K562 (cell line): ENCODE results near the gene LDLRAD3. TPM values are rescaled to one million over a fixed set of nuclear protein-coding genes. Genes with fewer than 3 reads are reported as not detected.

Source experiments
- ATAC-seq: fragments of 200-7000 bp; cut with Tn5 transposase; 3 replicates; pipeline ENCODE4 v1.9.1; 2020; ENCODE audit warnings: moderate library complexity
- BruUV-seq: library from RNA; stranded (reverse); fragments of 400-500 nt; replicated peaks from 2 replicates; lab custom pipeline; 2021; lab: Mats Ljungman, UMichigan
- CTCF ChIA-PET: fragments of 300-600 bp; formaldehyde crosslinking; extraction: SDS; loops from one replicate; lab custom pipeline; 2021; ENCODE audit warnings: low intra/inter-chr PET ratio; lab: Yijun Ruan, JAX
- POLR2A ChIA-PET: fragments of 300-600, 350-650 bp; sonication (Branson Sonifier 250); formaldehyde crosslinking; extraction: SDS; loops from one replicate; lab custom pipeline; 2021; ENCODE audit warnings: antibody characterized with exemption, inconsistent platforms; lab: Yijun Ruan, JAX
- DNase-seq, 4 experiments: peaks; one replicate each; pipeline versions ENCODE4 v3.0.0 to v3.0.0-alpha.2; 2011 to 2018; ENCODE audit warnings: low spot score in 3 of 4, mixed read lengths in 3 of 4; ENCODE audit errors: extremely low read depth in 1 of 4
- FAIRE-seq: peaks from 2 replicates; lab custom pipeline; 2011; peaks lifted over from hg19 to GRCh38; lab: Jason Lieb, UNC
- H2AFZ ChIP-seq: 2 replicates; pipeline ENCODE4 v1.6.0; 2011; ENCODE audit warnings: low read depth, low read length, control low read depth, inconsistent platforms
- H3K27ac ChIP-seq: fragments of 200-600 bp; 3 replicates; pipeline ENCODE4 v1.8.0; 2011; ENCODE audit warnings: low read depth, mild to moderate bottlenecking, control low read depth, inconsistent platforms, low read length, moderate library complexity, mixed read lengths; ENCODE audit errors: extremely low read depth
- H3K27me3 ChIP-seq, 2 experiments: fragments of 300-600 bp in 1 of 2; 2 replicates in 1 of 2; 3 replicates in 1 of 2; pipeline versions ENCODE4 v1.6.0 to v1.8.0; 2011; ENCODE audit warnings: inconsistent platforms in 2 of 2, low read length in 2 of 2, mild to moderate bottlenecking in 1 of 2, mixed read lengths in 1 of 2, moderate library complexity in 1 of 2; ENCODE audit not compliant: control insufficient read depth in 2 of 2, insufficient read depth in 2 of 2
- H3K36me3 ChIP-seq: fragments of 300-600 bp; 3 replicates; pipeline ENCODE4 v1.8.0; 2011; ENCODE audit warnings: mild to moderate bottlenecking, low read length, inconsistent platforms; ENCODE audit not compliant: control insufficient read depth, insufficient read depth
- H3K4me1 ChIP-seq, 2 experiments: fragments of 200-600 bp in 1 of 2; replicated peaks in 1 of 2; 2 replicates in 1 of 2; 3 replicates in 1 of 2; pipeline versions ENCODE4 v1.5.1 to v1.8.0; 2011; ENCODE audit warnings: inconsistent platforms in 2 of 2, low read length in 2 of 2, mild to moderate bottlenecking in 1 of 2, mixed read lengths in 1 of 2, moderate library complexity in 1 of 2; ENCODE audit not compliant: control insufficient read depth in 2 of 2, insufficient read depth in 2 of 2
- H3K4me2 ChIP-seq: 2 replicates; pipeline ENCODE4 v1.6.1; 2011; ENCODE audit warnings: low read length, control low read depth, inconsistent platforms, mixed read lengths; ENCODE audit not compliant: insufficient read depth
- H3K4me3 ChIP-seq: fragments of 200-600 bp; sonication (generic), shearing (Covaris generic); 2 replicates; pipeline ENCODE4 v1.5.1; 2016; ENCODE audit warnings: control low read depth, inconsistent platforms
- H3K79me2 ChIP-seq: fragments of 200-600 bp; 3 replicates; pipeline ENCODE4 v1.8.0; 2011; ENCODE audit warnings: low read length, inconsistent platforms; ENCODE audit not compliant: control insufficient read depth, insufficient read depth
- H3K9ac ChIP-seq, 2 experiments: 2 replicates each; pipeline versions ENCODE4 v1.6.0 to v1.6.1; 2011; ENCODE audit warnings: low read depth in 2 of 2, low read length in 2 of 2, control low read depth in 1 of 2, inconsistent platforms in 1 of 2, mild to moderate bottlenecking in 1 of 2, mixed read lengths in 1 of 2; ENCODE audit not compliant: insufficient read depth in 1 of 2
- H3K9me1 ChIP-seq: one replicate; pipeline ENCODE4 v1.6.0; 2011; ENCODE audit warnings: inconsistent platforms, mild to moderate bottlenecking, low read length, moderate library complexity; ENCODE audit not compliant: control insufficient read depth, insufficient read depth
- H3K9me3 ChIP-seq: replicated peaks from 2 replicates; pipeline ENCODE4 v1.5.1; 2011; ENCODE audit warnings: low read depth, low read length, inconsistent platforms; ENCODE audit not compliant: control insufficient read depth, insufficient read depth
- H4K20me1 ChIP-seq: replicated peaks from 2 replicates; pipeline ENCODE4 v1.6.1; 2011; ENCODE audit warnings: low read length, inconsistent platforms, mixed read lengths; ENCODE audit not compliant: control insufficient read depth, insufficient read depth
- ASH1L ChIP-seq: fragments of 450-650 bp; IDR thresholded peaks from 2 replicates; pipeline ENCODE4 v1.6.1; 2018; ENCODE audit warnings: borderline replicate concordance, mild to moderate bottlenecking, low read depth; ENCODE audit not compliant: partially characterized antibody
- CBFA2T2 ChIP-seq: fragments of 450-650 bp; conservative IDR thresholded peaks from 2 replicates; pipeline ENCODE4 v1.6.1; 2017; ENCODE audit warnings: mild to moderate bottlenecking
- COPS2 ChIP-seq: fragments of 450-650 bp; conservative IDR thresholded peaks from 2 replicates; pipeline ENCODE4 v1.6.1; 2016; ENCODE audit warnings: mild to moderate bottlenecking, moderate library complexity
- ELF2 ChIP-seq: fragments of 250-450 bp; sonication (Bioruptor Pico); IDR thresholded peaks from 2 replicates; pipeline ENCODE4 v1.5.0; 2021; ENCODE audit warnings: mild to moderate bottlenecking
- JUND ChIP-seq, 2 experiments: IDR thresholded peaks; 2 replicates in 1 of 2; 3 replicates in 1 of 2; pipeline ENCODE4 v1.6.1; 2011; ENCODE audit warnings: borderline replicate concordance in 2 of 2, low read depth in 2 of 2, low read length in 2 of 2, improper control_type of control experiment in 1 of 2, missing biosample characterization in 1 of 2, missing genetic modification characterization in 1 of 2, missing genetic modification reagents in 1 of 2
- PCBP2 ChIP-seq: fragments of 200-400 bp; formaldehyde crosslinking; IDR thresholded peaks from 2 replicates; pipeline ENCODE4 v1.6.1; 2018; ENCODE audit warnings: low read length, low read depth, mild to moderate bottlenecking, moderate library complexity; ENCODE audit not compliant: poor library complexity, severe bottlenecking
- RBM17 ChIP-seq: fragments of 200-400 bp; formaldehyde crosslinking; IDR thresholded peaks from 2 replicates; pipeline ENCODE4 v1.6.1; 2017; ENCODE audit warnings: low read depth, mild to moderate bottlenecking, low read length, borderline replicate concordance
- RFX7 ChIP-seq: fragments of 250-450 bp; sonication (Bioruptor Pico); IDR thresholded peaks from 2 replicates; pipeline ENCODE4 v1.5.1; 2021; ENCODE audit warnings: mild to moderate bottlenecking
- RNF2 ChIP-seq: sonication (generic); IDR thresholded peaks from 2 replicates; pipeline ENCODE4 v1.6.1; 2016
- TAF1 ChIP-seq: IDR thresholded peaks from 2 replicates; pipeline ENCODE4 v1.6.1; 2011; ENCODE audit warnings: mild to moderate bottlenecking, low read length, moderate library complexity; ENCODE audit not compliant: insufficient read depth, control insufficient read depth, severe bottlenecking; ENCODE audit errors: extremely low read depth
- TGIF2 ChIP-seq: sonication (generic); formaldehyde crosslinking; IDR thresholded peaks from 2 replicates; pipeline ENCODE4 v1.8.1; 2022; ENCODE audit warnings: mild to moderate bottlenecking, missing genetic modification reagents, moderate library complexity
- YY1 ChIP-seq, 3 experiments: IDR thresholded peaks; 2 replicates each; pipeline ENCODE4 v1.6.1; 2011; ENCODE audit warnings: low read length in 2 of 3, mild to moderate bottlenecking in 2 of 3, moderate library complexity in 2 of 3, borderline replicate concordance in 1 of 3, control low read depth in 1 of 3, low read depth in 1 of 3; ENCODE audit not compliant: insufficient read depth in 3 of 3, insufficient replicate concordance in 2 of 3, control insufficient read depth in 1 of 3, insufficient read length in 1 of 3; ENCODE audit errors: extremely low read depth in 1 of 3
- ZFP30 ChIP-seq: fragments of 250-450 bp; sonication (Bioruptor Pico); IDR thresholded peaks from 2 replicates; pipeline ENCODE4 v1.8.0; 2022; ENCODE audit warnings: moderate library complexity, mild to moderate bottlenecking, inconsistent platforms, borderline replicate concordance
- ZNF12 ChIP-seq: sonication (generic); formaldehyde crosslinking; IDR thresholded peaks from 2 replicates; pipeline ENCODE4 v1.4.0; 2020; ENCODE audit warnings: mild to moderate bottlenecking, missing genetic modification reagents
- ZNF507 ChIP-seq: conservative IDR thresholded peaks from 2 replicates; pipeline ENCODE4 v1.6.1; 2017; ENCODE audit warnings: missing genetic modification characterization, missing compliant biosample characterization
- WGBS: fragments of 100-300 bp; shearing (Covaris generic); methylation state at CpG from one replicate; pipeline ENCODE4 v1.1.6; 2016; ENCODE audit warnings: low coverage, mixed read lengths; ENCODE audit not compliant: insufficient coverage; ENCODE audit errors: missing lambda C conversion rate; 5-methylcytosine and 5-hydroxymethylcytosine counted together
- in situ Hi-C: fragments of 300-500 bp; cut with MboI; formaldehyde crosslinking; loops from 4 replicates; pipeline ENCODE4 v1.15.0; 2018; ENCODE audit warnings: inconsistent platforms, mixed read lengths
- intact Hi-C: fragments of 100-400 bp; cut with micrococcal nuclease; formaldehyde crosslinking; loops from 2 replicates; pipeline ENCODE4 v1.14.2; 2022
- polyA plus RNA-seq, 8 experiments: library from polyadenylated mRNA; depleted of rRNA in 4 of 8; stranded (reverse) in 5 of 8; unstranded in 3 of 8; fragments of >200 nt; fragmentation: Nextera tagmentation in 2 of 8; fragmentation: Illumina TruSeq in 1 of 8; extraction: Ambion mirVana in 2 of 8; extraction: Trizol in 1 of 8; gene quantifications; 2 replicates each; pipeline versions ENCODE4 v1.2.1 to v1.2.3, GENCODE V29; 2011 to 2014; ENCODE audit warnings: inconsistent platforms in 1 of 8, missing spikeins in 1 of 8
- total RNA-seq, 7 experiments: library from RNA; depleted of rRNA in 6 of 7; stranded (reverse); fragments of >200 nt in 6 of 7; fragmentation: Illumina TruSeq in 2 of 7; extraction: Trizol in 2 of 7; gene quantifications; 2 replicates each; pipeline versions ENCODE4 v1.2.1 to v1.2.3, GENCODE V29; 2011 to 2021; ENCODE audit warnings: low replicate concordance in 1 of 7
- TF ChIP-seq, protein P1 (sequence below): fragments of 250-450 bp; sonication (Bioruptor Pico); IDR thresholded peaks from 2 replicates; pipeline ENCODE4 v1.8.0; 2021; ENCODE audit warnings: moderate library complexity, mild to moderate bottlenecking, inconsistent platforms

LDLRAD3 gene
- total and polyA plus RNA-seq, 9 of the 15 experiments (the other 6 are each of a cell fraction or from before 2014, with no cell fraction given): 0.73 to 7.2 (median 3.5) TPM

DNA sequence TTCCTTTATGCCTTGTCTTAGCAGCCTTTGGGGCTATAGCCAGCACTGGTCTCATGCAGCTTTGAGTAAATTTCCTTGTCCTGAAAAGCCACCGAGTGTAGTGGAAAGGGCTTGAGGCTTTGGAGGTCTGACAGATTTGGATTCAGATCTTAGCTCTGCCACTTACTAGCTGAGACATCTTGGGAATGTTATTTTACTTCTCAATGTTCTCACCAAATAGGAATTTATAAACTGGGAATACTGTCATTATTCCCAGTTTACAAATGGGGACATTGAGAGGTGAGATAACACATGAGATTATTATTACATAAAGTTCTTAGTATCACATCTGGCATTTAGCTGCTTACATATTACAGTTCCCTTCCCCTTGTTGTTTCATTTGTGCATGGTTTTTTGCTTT lies 249.9 kb downstream of the LDLRAD3 start (continued):
- no peak for TF ChIP-seq ZNF507 (tag)
- TF ChIP-seq, all 486 proteins: peak for 0

DNA sequence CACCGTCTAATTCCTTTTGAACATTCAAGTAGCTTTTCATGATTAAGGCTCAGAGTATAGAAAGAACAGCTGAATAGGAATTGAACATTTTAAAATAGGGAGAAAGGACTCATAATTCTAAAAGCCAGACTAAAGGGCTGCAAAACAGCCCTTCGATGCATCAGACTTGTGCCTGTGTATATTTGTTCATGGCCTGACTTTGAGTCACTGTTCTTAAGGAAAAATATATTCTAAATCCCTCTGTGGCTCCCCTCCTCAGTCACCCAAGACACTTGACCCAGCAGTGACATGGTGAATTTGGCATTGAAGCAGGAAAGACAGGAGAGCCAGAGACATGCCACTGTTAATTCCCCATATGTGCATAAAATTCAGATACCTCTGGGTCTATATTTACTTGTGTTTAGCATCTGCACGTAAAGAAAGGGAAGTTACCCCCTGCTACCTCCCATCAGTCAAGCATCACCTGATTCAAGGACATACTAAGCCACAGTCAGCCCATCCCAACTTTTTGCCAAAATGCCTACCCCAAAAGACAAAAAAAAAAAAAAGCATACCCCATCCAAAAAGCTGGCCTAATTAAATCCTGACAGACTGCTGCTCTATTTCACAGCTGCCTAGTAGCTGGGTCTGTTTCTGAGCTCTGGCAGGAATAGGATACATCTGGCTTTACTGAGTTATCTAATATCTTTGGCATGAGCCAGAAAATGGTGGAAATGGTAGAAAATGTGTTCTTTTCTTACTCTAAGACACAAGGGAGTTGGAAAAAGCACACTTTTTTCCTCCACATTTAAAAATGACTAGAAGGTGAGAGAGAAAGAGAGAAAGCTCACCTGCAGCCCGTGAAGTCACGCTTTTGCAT lies 251.9 kb downstream of the LDLRAD3 start:
- in situ Hi-C loops: no loop called here
- H3K27me3 ChIP-seq: peaks cover 0 to 4% of the 10 kb centered on the region in 2 experiments; a peak in 1 of 5 replicates
- no peak overlapping the region for H3K4me2 ChIP-seq
- ChIA-PET POLR2A (interaction anchor here (0.6 kb wide), 1 partner anchor 15 kb away, joined by 5 read pairs; no protein-coding TSS in a partner anchor), CTCF (no interaction called here)
- H3K9ac ChIP-seq: no peak overlapping the region
- DNase-seq (no peak), ATAC-seq (no peak), FAIRE-seq (no peak)
- H3K27ac ChIP-seq: no peak overlapping the region
- H4K20me1 ChIP-seq: no peaks in the 10 kb centered on the region; the same call in 1 of the 2 replicates
- no peaks in the 10 kb centered on the region for H3K36me3 ChIP-seq
- no peak overlapping the region for H3K4me3 ChIP-seq
- H3K9me3 ChIP-seq: no peaks in the 10 kb centered on the region
- H3K79me2 ChIP-seq: no peaks in the 10 kb centered on the region
- no TSS peak for BruUV-seq
- H3K4me1 ChIP-seq: no peaks in the 10 kb centered on the region; a peak in 2 of 5 replicates
- WGBS: 17% methylated on average over 5 of the region's 5 CpGs
- no peaks in the 10 kb centered on the region for H3K9me1 ChIP-seq
- no peak overlapping the region for H2AFZ ChIP-seq
- intact Hi-C loops: no loop called here
- TF ChIP-seq RBM17 (no peak), JUND (IDR thresholded peaks at IDR 0.05; ENCODE audit: borderline replicate concordance, low read depth, low read length) (no peak), JUND (tag; IDR thresholded peaks at IDR 0.05; ENCODE audit: borderline replicate concordance, low read depth, low read length) (no peak), TGIF2 (no peak), CBFA2T2 (no peak), TAF1 (no peak), COPS2 (no peak), RFX7 (no peak), RNF2 (no peak), ELF2 (CRISPR knock-in tag) (no peak), ZNF12 (CRISPR knock-in tag) (no peak), YY1 (IDR thresholded peaks at IDR 0.05; ENCODE audit: borderline replicate concordance in 1 of 3, control insufficient read depth in 1 of 3, extremely low read depth in 1 of 3, insufficient read depth in 3 of 3, insufficient read length in 1 of 3, insufficient replicate concordance in 2 of 3, low read depth in 1 of 3, low read length in 2 of 3) (no peak), ZFP30 (no peak), ASH1L (no peak), PCBP2 (no peak)
- TF ChIP-seq, protein P1, sequence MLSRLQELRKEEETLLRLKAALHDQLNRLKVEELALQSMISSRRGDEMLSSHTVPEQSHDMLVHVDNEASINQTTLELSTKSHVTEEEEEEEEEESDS: no peak
